Measurements from ENCODE around the gene ABHD4. TPM values are rescaled to one million over a fixed set of nuclear protein-coding genes. Genes with fewer than 3 reads are reported as not detected.
A peak's percentile ranks its signal among the peaks of the same experiment; 100 is the strongest.

Gene ABHD4, protein sequence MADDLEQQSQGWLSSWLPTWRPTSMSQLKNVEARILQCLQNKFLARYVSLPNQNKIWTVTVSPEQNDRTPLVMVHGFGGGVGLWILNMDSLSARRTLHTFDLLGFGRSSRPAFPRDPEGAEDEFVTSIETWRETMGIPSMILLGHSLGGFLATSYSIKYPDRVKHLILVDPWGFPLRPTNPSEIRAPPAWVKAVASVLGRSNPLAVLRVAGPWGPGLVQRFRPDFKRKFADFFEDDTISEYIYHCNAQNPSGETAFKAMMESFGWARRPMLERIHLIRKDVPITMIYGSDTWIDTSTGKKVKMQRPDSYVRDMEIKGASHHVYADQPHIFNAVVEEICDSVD
- total RNA-seq: 1 to 10 TPM; 8.6 to 9.4 TPM

DNA sequence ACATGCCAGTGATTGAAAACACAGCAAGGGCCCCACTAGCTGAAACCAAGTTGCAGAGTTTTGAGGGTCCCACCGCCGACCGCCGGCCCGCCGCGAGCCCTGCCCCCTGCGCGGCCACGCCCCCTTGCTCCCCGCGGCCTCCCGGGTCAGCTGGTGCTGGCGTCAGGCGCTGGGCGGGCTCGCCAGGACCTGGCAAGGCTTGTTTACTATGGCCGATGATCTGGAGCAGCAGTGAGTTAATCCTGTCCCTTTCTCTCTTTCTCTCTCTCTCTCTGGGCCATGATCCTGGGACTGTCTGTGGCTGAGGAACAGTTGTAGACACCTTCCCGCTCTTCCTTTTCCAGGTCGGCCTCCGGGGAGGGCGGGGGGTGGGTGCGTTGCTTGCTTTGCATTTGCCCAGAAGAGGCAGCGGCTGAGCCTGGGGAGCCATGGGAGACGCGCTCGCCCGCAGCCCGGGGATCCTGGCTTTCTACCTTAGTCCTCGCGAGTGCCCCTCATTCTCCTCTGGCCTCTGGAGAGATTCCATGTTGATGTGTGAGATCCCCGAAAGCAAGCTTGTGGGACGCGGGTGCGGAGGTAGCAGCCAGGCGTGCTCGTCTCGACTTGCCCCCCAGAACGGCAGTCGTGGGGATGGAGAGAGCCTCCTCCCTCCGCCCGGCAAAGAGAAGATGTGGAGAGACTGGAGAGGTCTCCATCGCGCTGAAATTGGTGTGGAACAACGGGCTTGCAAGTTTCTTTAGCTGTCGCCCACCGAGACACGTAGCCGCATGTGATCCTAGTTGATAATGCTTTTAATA, at the start of gene ABHD4:
Gene ABHD4, plus strand, starts transcription at position 202 of the 797 bp plus-strand sequence. Its CDS starts 7 bp downstream, at position 209.
- peak; percentile 76 for DNase-seq
- ChIA-PET POLR2A (interaction anchor here (1.2 to 3.5 kb wide), 3 partner anchors 9 to 168 kb away, joined by 5 to 26 read pairs (median 5); partner anchors contain the start of genes DAD1 and OXA1L), CTCF (interaction anchor here (0.8 to 5.3 kb wide), 12 partner anchors 9 to 255 kb away, joined by 3 to 52 read pairs (median 4); partner anchors contain the start of gene DAD1)
- H3K4me1 Mint-ChIP-seq (ENCODE audit: low read depth): peaks cover 26% of the 10 kb centered on the region
- intact Hi-C loops (cut with micrococcal nuclease): no loop called here
- no peaks in the 10 kb centered on the region for H3K9me3 Mint-ChIP-seq
- peak within 1 kb of the TSS; percentile 92 for H3K4me3 Mint-ChIP-seq
- TF ChIP-seq, protein P1, sequence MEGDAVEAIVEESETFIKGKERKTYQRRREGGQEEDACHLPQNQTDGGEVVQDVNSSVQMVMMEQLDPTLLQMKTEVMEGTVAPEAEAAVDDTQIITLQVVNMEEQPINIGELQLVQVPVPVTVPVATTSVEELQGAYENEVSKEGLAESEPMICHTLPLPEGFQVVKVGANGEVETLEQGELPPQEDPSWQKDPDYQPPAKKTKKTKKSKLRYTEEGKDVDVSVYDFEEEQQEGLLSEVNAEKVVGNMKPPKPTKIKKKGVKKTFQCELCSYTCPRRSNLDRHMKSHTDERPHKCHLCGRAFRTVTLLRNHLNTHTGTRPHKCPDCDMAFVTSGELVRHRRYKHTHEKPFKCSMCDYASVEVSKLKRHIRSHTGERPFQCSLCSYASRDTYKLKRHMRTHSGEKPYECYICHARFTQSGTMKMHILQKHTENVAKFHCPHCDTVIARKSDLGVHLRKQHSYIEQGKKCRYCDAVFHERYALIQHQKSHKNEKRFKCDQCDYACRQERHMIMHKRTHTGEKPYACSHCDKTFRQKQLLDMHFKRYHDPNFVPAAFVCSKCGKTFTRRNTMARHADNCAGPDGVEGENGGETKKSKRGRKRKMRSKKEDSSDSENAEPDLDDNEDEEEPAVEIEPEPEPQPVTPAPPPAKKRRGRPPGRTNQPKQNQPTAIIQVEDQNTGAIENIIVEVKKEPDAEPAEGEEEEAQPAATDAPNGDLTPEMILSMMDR (IDR thresholded peaks at IDR 0.05): no peak
- peak within 1 kb of the TSS; percentile 82 for H3K27ac Mint-ChIP-seq
- peak; percentile 89 for ATAC-seq
- H3K27me3 Mint-ChIP-seq: no peaks in the 10 kb centered on the region
- peaks cover 14% of the 10 kb centered on the region for H3K36me3 Mint-ChIP-seq (ENCODE audit: low read depth)

DNA sequence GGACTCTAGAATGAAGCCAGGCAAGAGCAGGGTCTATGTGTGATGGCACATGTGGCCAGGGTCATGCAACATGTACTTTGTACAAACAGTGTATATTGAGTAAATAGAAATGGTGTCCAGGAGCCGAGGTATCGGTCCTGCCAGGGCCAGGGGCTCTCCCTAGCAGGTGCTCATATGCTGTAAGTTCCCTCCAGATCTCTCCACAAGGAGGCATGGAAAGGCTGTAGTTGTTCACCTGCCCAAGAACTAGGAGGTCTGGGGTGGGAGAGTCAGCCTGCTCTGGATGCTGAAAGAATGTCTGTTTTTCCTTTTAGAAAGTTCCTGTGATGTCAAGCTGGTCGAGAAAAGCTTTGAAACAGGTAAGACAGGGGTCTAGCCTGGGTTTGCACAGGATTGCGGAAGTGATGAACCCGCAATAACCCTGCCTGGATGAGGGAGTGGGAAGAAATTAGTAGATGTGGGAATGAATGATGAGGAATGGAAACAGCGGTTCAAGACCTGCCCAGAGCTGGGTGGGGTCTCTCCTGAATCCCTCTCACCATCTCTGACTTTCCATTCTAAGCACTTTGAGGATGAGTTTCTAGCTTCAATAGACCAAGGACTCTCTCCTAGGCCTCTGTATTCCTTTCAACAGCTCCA, 48.7 kb upstream of the ABHD4 start:
- peaks cover 92% of the 10 kb centered on the region for H3K4me1 Mint-ChIP-seq (ENCODE audit: low read depth)
- ChIA-PET POLR2A (interaction anchor here (0.5 to 14.7 kb wide), 12 partner anchors 9 to 1115 kb away, joined by 3 to 575 read pairs (median 5); partner anchors contain the start of gene DAD1), CTCF (interaction anchor here (0.9 to 9.3 kb wide), 9 partner anchors 9 to 47 kb away, joined by 3 to 72 read pairs (median 10); no protein-coding TSS in a partner anchor)
- intact Hi-C loops (cut with micrococcal nuclease): loop anchor here (5.0 to 10.0 kb wide), 2 partner anchors 557 to 1285 kb away; partner anchors contain the start of gene HNRNPC
- H3K4me3 Mint-ChIP-seq: peak overlapping the region; percentile 79
- DNase-seq: peak; percentile 43
- H3K36me3 Mint-ChIP-seq (ENCODE audit: low read depth): peaks cover 93% of the 10 kb centered on the region
- peak overlapping the region; percentile 94 for H3K27ac Mint-ChIP-seq
- TF ChIP-seq, protein P1 (IDR thresholded peaks at IDR 0.05): no peak
- H3K27me3 Mint-ChIP-seq: no peaks in the 10 kb centered on the region
- no peak for ATAC-seq
- H3K9me3 Mint-ChIP-seq: no peaks in the 10 kb centered on the region

DNA sequence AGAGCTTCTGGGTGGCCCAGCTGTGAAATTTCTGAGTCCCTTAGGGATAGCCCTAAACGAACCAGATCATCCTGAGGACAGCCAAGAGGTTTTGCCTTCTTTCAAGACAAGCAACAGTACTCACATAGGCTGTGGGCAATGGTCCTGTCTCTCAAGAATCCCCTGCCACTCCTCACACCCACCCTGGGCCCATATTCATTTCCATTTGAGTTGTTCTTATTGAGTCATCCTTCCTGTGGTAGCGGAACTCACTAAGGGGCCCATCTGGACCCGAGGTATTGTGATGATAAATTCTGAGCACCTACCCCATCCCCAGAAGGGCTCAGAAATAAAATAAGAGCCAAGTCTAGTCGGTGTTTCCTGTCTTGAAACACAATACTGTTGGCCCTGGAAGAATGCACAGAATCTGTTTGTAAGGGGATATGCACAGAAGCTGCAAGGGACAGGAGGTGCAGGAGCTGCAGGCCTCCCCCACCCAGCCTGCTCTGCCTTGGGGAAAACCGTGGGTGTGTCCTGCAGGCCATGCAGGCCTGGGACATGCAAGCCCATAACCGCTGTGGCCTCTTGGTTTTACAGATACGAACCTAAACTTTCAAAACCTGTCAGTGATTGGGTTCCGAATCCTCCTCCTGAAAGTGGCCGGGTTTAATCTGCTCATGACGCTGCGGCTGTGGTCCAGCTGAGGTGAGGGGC, 48.0 kb upstream of the ABHD4 start:
- ChIA-PET CTCF (interaction anchor here (0.7 to 9.3 kb wide), 14 partner anchors 8 to 816 kb away, joined by 3 to 72 read pairs (median 8); no protein-coding TSS in a partner anchor), POLR2A (interaction anchor here (0.6 to 14.7 kb wide), 14 partner anchors 8 to 703 kb away, joined by 3 to 575 read pairs (median 5); partner anchors contain the start of gene DAD1)
- peak; percentile 90 for DNase-seq
- intact Hi-C loops (cut with micrococcal nuclease): loop anchor here (5.0 to 10.0 kb wide), 4 partner anchors 33 to 1285 kb away; partner anchors contain the start of gene HNRNPC
- TF ChIP-seq, protein P1 (IDR thresholded peaks at IDR 0.05): no peak
- no peaks in the 10 kb centered on the region for H3K27me3 Mint-ChIP-seq
- H3K9me3 Mint-ChIP-seq: no peaks in the 10 kb centered on the region
- peak; percentile 57 for ATAC-seq
- peaks cover 86% of the 10 kb centered on the region for H3K36me3 Mint-ChIP-seq (ENCODE audit: low read depth)
- H3K4me1 Mint-ChIP-seq (ENCODE audit: low read depth): peaks cover 92% of the 10 kb centered on the region
- H3K27ac Mint-ChIP-seq: peak overlapping the region; percentile 94
- H3K4me3 Mint-ChIP-seq: peak overlapping the region; percentile 79

DNA sequence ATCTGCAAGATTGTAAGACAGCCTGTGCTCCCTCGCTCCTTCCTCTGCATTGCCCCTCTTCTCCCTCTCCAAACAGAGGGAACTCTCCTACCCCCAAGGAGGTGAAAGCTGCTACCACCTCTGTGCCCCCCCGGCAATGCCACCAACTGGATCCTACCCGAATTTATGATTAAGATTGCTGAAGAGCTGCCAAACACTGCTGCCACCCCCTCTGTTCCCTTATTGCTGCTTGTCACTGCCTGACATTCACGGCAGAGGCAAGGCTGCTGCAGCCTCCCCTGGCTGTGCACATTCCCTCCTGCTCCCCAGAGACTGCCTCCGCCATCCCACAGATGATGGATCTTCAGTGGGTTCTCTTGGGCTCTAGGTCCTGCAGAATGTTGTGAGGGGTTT, 46.5 kb upstream of the ABHD4 start:
- H3K9me3 Mint-ChIP-seq: no peaks in the 10 kb centered on the region
- H3K27me3 Mint-ChIP-seq: peaks cover 3% of the 10 kb centered on the region
- H3K36me3 Mint-ChIP-seq (ENCODE audit: low read depth): peaks cover 76% of the 10 kb centered on the region
- ChIA-PET POLR2A (interaction anchor here (1.1 to 14.7 kb wide), 5 partner anchors 12 to 45 kb away, joined by 3 to 575 read pairs (median 397); partner anchors contain the start of gene DAD1), CTCF (interaction anchor here (0.8 to 9.3 kb wide), 14 partner anchors 9 to 700 kb away, joined by 3 to 72 read pairs (median 4); no protein-coding TSS in a partner anchor)
- intact Hi-C loops (cut with micrococcal nuclease): loop anchor here (5.0 to 10.0 kb wide), 2 partner anchors 34 to 807 kb away; no protein-coding TSS in a partner anchor
- H3K4me3 Mint-ChIP-seq: peak overlapping the region; percentile 79
- TF ChIP-seq, protein P1 (IDR thresholded peaks at IDR 0.05): no peak
- peaks cover 90% of the 10 kb centered on the region for H3K4me1 Mint-ChIP-seq (ENCODE audit: low read depth)
- ATAC-seq: no peak
- DNase-seq: peak; percentile 48
- H3K27ac Mint-ChIP-seq: peak overlapping the region; percentile 94

Measured in activated CD8-positive, alpha-beta T cell treated with anti-CD3 and anti-CD28 coated beads for 36 hours (primary cell).